IMR-90 (cell line): ENCODE results near the gene AKAP9. TPM values are rescaled to one million over a fixed set of nuclear protein-coding genes. Genes with fewer than 3 reads are reported as not detected.

Experiments used
- ATAC-seq: fragments of 200-7000 bp; cut with Tn5 transposase; 2 replicates; pipeline ENCODE4 v1.9.1; 2020; ENCODE audit warnings: low read depth, mild to moderate bottlenecking, moderate library complexity
- BruUV-seq: library from RNA; stranded (reverse); fragments of 400-500 nt; replicated peaks from 2 replicates; lab custom pipeline; 2021; lab: Mats Ljungman, UMichigan
- CTCF ChIA-PET: fragments of 300-600 bp; formaldehyde crosslinking; extraction: SDS; loops from one replicate; lab custom pipeline; 2021; ENCODE audit warnings: antibody characterized with exemption; lab: Yijun Ruan, JAX
- POLR2A ChIA-PET: fragments of 300-600 bp; sonication (Branson Sonifier 250); formaldehyde crosslinking; loops from one replicate; lab custom pipeline; 2022; ENCODE audit warnings: antibody characterized with exemption; ENCODE audit not compliant: unreplicated experiment; lab: Charles Lee
- DNase-seq: peaks from one replicate; pipeline ENCODE4 v3.0.0; 2013
- H2AFZ ChIP-seq: replicated peaks from 2 replicates; pipeline ENCODE3; 2013; ENCODE audit warnings: low read length, mild to moderate bottlenecking; ENCODE audit not compliant: poor library complexity
- H2AK5ac ChIP-seq: 2 replicates; pipeline ENCODE4 v1.6.1; 2013; ENCODE audit warnings: low read depth, low read length, inconsistent platforms
- H2AK9ac ChIP-seq: replicated peaks from 2 replicates; pipeline ENCODE3; 2013; ENCODE audit warnings: mild to moderate bottlenecking, low read depth, low read length, moderate library complexity; ENCODE audit not compliant: poor library complexity
- H2BK120ac ChIP-seq: 2 replicates; pipeline ENCODE4 v1.6.1; 2013; ENCODE audit warnings: low read depth, low read length, inconsistent platforms
- H2BK15ac ChIP-seq: 3 replicates; pipeline ENCODE4 v1.6.1; 2013; ENCODE audit warnings: low read depth, low read length, inconsistent platforms
- H2BK20ac ChIP-seq: 2 replicates; pipeline ENCODE4 v1.6.1; 2013; ENCODE audit warnings: low read depth, mild to moderate bottlenecking, inconsistent platforms, low read length, moderate library complexity
- H2BK5ac ChIP-seq: 2 replicates; pipeline ENCODE4 v1.6.1; 2013; ENCODE audit warnings: mild to moderate bottlenecking, low read depth, low read length, inconsistent platforms; ENCODE audit not compliant: poor library complexity, severe bottlenecking
- H3K14ac ChIP-seq: replicated peaks from 2 replicates; pipeline ENCODE4 v1.6.1; 2013; ENCODE audit warnings: low read depth, low read length, inconsistent platforms
- H3K18ac ChIP-seq: 2 replicates; pipeline ENCODE4 v1.6.1; 2013; ENCODE audit warnings: low read depth, low read length, control low read depth
- H3K23ac ChIP-seq: 2 replicates; pipeline ENCODE4 v1.6.1; 2013; ENCODE audit warnings: low read depth, low read length, inconsistent platforms
- H3K27ac ChIP-seq: 2 replicates; pipeline ENCODE4 v1.5.1; 2013; ENCODE audit warnings: mild to moderate bottlenecking, control low read depth, low read length; ENCODE audit not compliant: insufficient read depth
- H3K27me3 ChIP-seq: 2 replicates; pipeline ENCODE4 v1.6.1; 2013; ENCODE audit warnings: low read length; ENCODE audit not compliant: control insufficient read depth, insufficient read depth
- H3K36me3 ChIP-seq: 2 replicates; pipeline ENCODE4 v1.6.1; 2013; ENCODE audit warnings: low read length, mixed read lengths; ENCODE audit not compliant: control insufficient read depth, insufficient read depth
- H3K4ac ChIP-seq: 2 replicates; pipeline ENCODE4 v1.6.1; 2013; ENCODE audit warnings: low read depth, low read length, inconsistent platforms
- H3K4me1 ChIP-seq: 2 replicates; pipeline ENCODE4 v1.6.1; 2013; ENCODE audit warnings: low read length, mixed read lengths; ENCODE audit not compliant: control insufficient read depth, insufficient read depth
- H3K4me2 ChIP-seq: 2 replicates; pipeline ENCODE4 v1.6.1; 2013; ENCODE audit warnings: low read depth, mild to moderate bottlenecking, control low read depth, low read length, moderate library complexity
- H3K4me3 ChIP-seq: 2 replicates; pipeline ENCODE4 v1.5.1; 2013; ENCODE audit warnings: low read depth, mild to moderate bottlenecking, control low read depth, low read length, moderate library complexity; ENCODE audit not compliant: insufficient read depth
- H3K56ac ChIP-seq: 2 replicates; pipeline ENCODE4 v1.6.1; 2013; ENCODE audit warnings: low read length, inconsistent platforms; ENCODE audit not compliant: insufficient read depth; ENCODE audit errors: extremely low read depth
- H3K79me1 ChIP-seq, 2 experiments: 2 replicates each; pipeline ENCODE4 v1.6.1; 2013; ENCODE audit warnings: low read length in 2 of 2, inconsistent platforms in 1 of 2, low read depth in 1 of 2
- H3K9ac ChIP-seq: 2 replicates; pipeline ENCODE4 v1.6.1; 2013; ENCODE audit warnings: low read depth, low read length, control low read depth
- H3K9me1 ChIP-seq: 2 replicates; pipeline ENCODE4 v1.6.1; 2013; ENCODE audit warnings: low read length, inconsistent platforms; ENCODE audit not compliant: insufficient read depth
- H3K9me3 ChIP-seq: 2 replicates; pipeline ENCODE4 v1.6.1; 2013; ENCODE audit warnings: low read length; ENCODE audit not compliant: control insufficient read depth, insufficient read depth
- H4K20me1 ChIP-seq: 2 replicates; pipeline ENCODE4 v1.6.1; 2013; ENCODE audit warnings: low read length, inconsistent platforms; ENCODE audit not compliant: insufficient read depth
- H4K5ac ChIP-seq: 2 replicates; pipeline ENCODE4 v1.6.1; 2013; ENCODE audit warnings: mild to moderate bottlenecking, low read depth, low read length, control low read depth
- H4K8ac ChIP-seq, 2 experiments: 2 replicates each; pipeline ENCODE4 v1.6.1; 2013; ENCODE audit warnings: low read depth in 2 of 2, low read length in 2 of 2, control low read depth in 1 of 2, inconsistent platforms in 1 of 2
- H4K91ac ChIP-seq: 2 replicates; pipeline ENCODE4 v1.6.1; 2013; ENCODE audit warnings: low read depth, low read length, inconsistent platforms; ENCODE audit not compliant: insufficient read depth
- MAFK ChIP-seq: IDR thresholded peaks from 2 replicates; pipeline ENCODE4 v1.6.1; 2012; ENCODE audit warnings: low read depth, low read length, improper control_type of control experiment
- MAZ ChIP-seq: IDR thresholded peaks from 2 replicates; pipeline ENCODE4 v1.6.1; 2012; ENCODE audit warnings: low read depth, mild to moderate bottlenecking, low read length, improper control_type of control experiment, moderate library complexity, borderline replicate concordance
- MXI1 ChIP-seq: IDR thresholded peaks from 2 replicates; pipeline ENCODE4 v1.6.1; 2012; ENCODE audit warnings: low read depth, mild to moderate bottlenecking, low read length, moderate library complexity, borderline replicate concordance
- NFE2L2 ChIP-seq: fragments of 150-350 bp; IDR thresholded peaks from 2 replicates; pipeline ENCODE4 v1.6.1; 2016; ENCODE audit warnings: low read depth, mild to moderate bottlenecking, low read length
- POLR2A ChIP-seq: IDR thresholded peaks from 2 replicates; pipeline ENCODE4 v1.6.1; 2012; ENCODE audit warnings: mild to moderate bottlenecking, low read depth, low read length
- WGBS, 2 experiments: methylation state at CpG; one replicate each; pipeline versions ENCODE4 v1.1.5 to v1.1.7; 2013; ENCODE audit warnings: missing lambda C conversion rate in 2 of 2; ENCODE audit not compliant: insufficient read length in 1 of 2; ENCODE audit errors: extremely low coverage in 2 of 2; 5-methylcytosine and 5-hydroxymethylcytosine counted together
- dilution Hi-C: fragments of 300-500 bp; cut with HindIII; formaldehyde crosslinking; loops from one replicate; pipeline ENCODE4 v1.14.3; 2018; ENCODE audit warnings: low sequenced_read_pairs; ENCODE audit not compliant: unreplicated experiment
- in situ Hi-C: fragments of 300-500 bp; cut with MboI; formaldehyde crosslinking; loops from 3 replicates; pipeline ENCODE4 v1.14.3; 2019; ENCODE audit warnings: low sequenced_read_pairs, inconsistent platforms, mixed read lengths
- intact Hi-C: fragments of 100-400 bp; cut with micrococcal nuclease; formaldehyde crosslinking; loops from 2 replicates; pipeline ENCODE4 v1.10.0; 2022
- polyA plus RNA-seq, 3 experiments: library from polyadenylated mRNA; depleted of rRNA; stranded (reverse); fragments of >200 nt; gene quantifications; 2 replicates each; pipeline ENCODE4 v1.2.3, GENCODE V29; 2012; ENCODE audit warnings: low replicate concordance in 1 of 3
- total RNA-seq: library from RNA; depleted of rRNA; stranded (reverse); fragments of >200 nt; gene quantifications from 2 replicates; pipeline ENCODE4 v1.2.3, GENCODE V29; 2012

Gene AKAP9
- total and polyA plus RNA-seq, 2 of the 4 experiments (the other 2 are of a cell fraction) = 9.7 to 25.3 TPM

- ChIA-PET CTCF (no interaction called here), POLR2A (no interaction called here)
- Histone ChIP-seq H3K9ac (peak overlapping the region; percentile 98), H3K56ac (peak overlapping the region; percentile 72; the same call in 1 of the 2 replicates), H3K18ac (no peak overlapping the region), H2AK5ac (no peak overlapping the region), H4K20me1 (peaks cover 3% of the 10 kb centered on the region; the same call in 1 of the 2 replicates), H2BK15ac (no peak overlapping the region), H3K36me3 (no peaks in the 10 kb centered on the region), H3K79me1 (peaks cover 0 to 37% of the 10 kb centered on the region in 2 experiments; a peak in 2 of 4 replicates), H2BK5ac (peak overlapping the region; percentile 92), H3K9me3 (no peaks in the 10 kb centered on the region), H3K4ac (peak overlapping the region; percentile 67), H3K4me1 (peaks cover 2% of the 10 kb centered on the region; the same call in 1 of the 2 replicates), H3K4me3 (peak overlapping the region; percentile 80), H4K91ac (peak overlapping the region; percentile 47; the same call in 1 of the 2 replicates), H3K27me3 (no peaks in the 10 kb centered on the region), H2AK9ac (peak overlapping the region; percentile 93), H3K9me1 (no peaks in the 10 kb centered on the region), H2BK20ac (no peak overlapping the region), H3K27ac (peak overlapping the region; percentile 98), H3K4me2 (peak overlapping the region; percentile 95), H4K5ac (peak overlapping the region; percentile 72), H2AFZ (peak overlapping the region; percentile 98), H3K14ac (peak overlapping the region; percentile 50), H3K23ac (peak overlapping the region; percentile 82), H4K8ac (peak overlapping the region; percentile 61 to 80; a peak in 3 of 4 replicates), H2BK120ac (no peak overlapping the region)
- in situ Hi-C loops (no loop called here), intact Hi-C loops (loop anchor here (2.0 to 10.0 kb wide), 5 partner anchors 59 to 855 kb away; partner anchors contain the start of genes FZD1, GATAD1 and MTERF1), dilution Hi-C loops (no loop called here)
- TF ChIP-seq MAZ (no peak), NFE2L2 (no peak), MXI1 (no peak), POLR2A (no peak), MAFK (no peak)
- DNase-seq (no peak), ATAC-seq (peak; percentile 6; the same call in 1 of the 2 replicates)
- WGBS, 2 experiments = 14% methylated on average over 5 of the region's 12 CpGs; no CpG with 5 or more reads in 1 of the 2 experiments
- no TSS peak for BruUV-seq
Observed at GRCh38 chr7:91940171-91940570, 491 bp upstream of the AKAP9 start.
